ENCODE measurements around the gene DUSP8.

DUSP8 gene

DNA sequence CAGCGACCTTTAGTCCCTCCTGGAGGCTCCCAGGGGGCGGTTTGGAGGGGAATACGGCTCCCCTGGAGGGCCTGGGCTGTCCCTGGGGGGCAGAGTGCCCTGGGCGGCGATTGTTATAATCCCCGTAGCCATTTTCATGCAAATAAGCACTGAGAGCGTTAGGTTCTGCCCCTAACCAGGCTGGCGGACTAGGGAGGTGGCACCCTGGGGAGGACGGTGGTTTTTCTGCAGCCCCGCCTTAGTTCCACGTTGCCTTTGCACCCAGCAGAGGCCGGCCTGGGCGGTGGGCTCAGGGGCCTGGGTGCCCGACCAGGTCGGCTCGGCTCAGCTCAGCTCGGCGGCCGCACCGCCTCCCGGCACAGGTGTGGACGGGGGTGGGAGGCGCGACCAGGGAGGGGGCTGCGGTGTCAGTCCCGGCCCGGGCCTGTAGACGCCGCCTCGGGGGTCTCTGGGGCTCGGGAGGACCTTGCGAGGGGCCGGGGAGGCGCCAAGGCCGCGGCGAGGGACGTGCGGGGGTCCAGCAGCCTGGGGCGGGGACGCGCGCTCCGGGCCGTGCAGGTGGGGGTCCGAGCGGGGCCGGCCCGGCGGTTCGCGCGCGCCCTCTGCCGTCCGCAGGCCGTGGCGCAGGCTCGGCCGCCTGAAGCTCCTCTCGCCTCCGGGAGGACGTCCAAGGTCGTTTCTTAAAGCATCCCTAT lies 2.3 kb upstream of the DUSP8 start:
- Mint-ChIP-seq H3K9me3 (peaks cover 8% of the 10 kb centered on the region), H3K4me1 (no peaks in the 10 kb centered on the region), H3K36me3 (ENCODE audit: low read depth) (no peaks in the 10 kb centered on the region)

DNA sequence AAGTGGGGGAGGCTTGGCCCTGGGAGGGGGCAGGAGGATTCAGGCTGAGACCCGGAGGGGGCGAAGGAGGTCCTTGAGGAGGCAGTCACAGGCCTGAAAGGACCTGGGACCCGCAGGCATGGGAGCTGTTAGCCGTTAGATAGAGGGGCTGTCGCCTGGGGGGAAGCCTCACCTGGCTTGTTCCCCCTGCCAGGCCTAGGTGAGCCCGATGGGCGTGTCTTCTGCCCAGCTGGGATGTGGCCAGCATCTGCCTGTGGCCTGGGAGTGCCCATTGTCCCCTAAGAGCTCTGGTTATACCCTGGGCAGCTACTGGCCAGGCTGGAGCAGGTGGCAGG lies 1.8 kb upstream of the DUSP8 start:
- Mint-ChIP-seq H3K9me3 (peaks cover 7% of the 10 kb centered on the region), H3K27ac (no peak overlapping the region), H3K27me3 (ENCODE audit: low read depth) (peaks cover 66% of the 10 kb centered on the region), H3K4me3 (peak overlapping the region; percentile 39 to 58 (median 56)), H3K4me1 (no peaks in the 10 kb centered on the region), H3K36me3 (ENCODE audit: low read depth) (no peaks in the 10 kb centered on the region)
- TF ChIP-seq, protein P1, sequence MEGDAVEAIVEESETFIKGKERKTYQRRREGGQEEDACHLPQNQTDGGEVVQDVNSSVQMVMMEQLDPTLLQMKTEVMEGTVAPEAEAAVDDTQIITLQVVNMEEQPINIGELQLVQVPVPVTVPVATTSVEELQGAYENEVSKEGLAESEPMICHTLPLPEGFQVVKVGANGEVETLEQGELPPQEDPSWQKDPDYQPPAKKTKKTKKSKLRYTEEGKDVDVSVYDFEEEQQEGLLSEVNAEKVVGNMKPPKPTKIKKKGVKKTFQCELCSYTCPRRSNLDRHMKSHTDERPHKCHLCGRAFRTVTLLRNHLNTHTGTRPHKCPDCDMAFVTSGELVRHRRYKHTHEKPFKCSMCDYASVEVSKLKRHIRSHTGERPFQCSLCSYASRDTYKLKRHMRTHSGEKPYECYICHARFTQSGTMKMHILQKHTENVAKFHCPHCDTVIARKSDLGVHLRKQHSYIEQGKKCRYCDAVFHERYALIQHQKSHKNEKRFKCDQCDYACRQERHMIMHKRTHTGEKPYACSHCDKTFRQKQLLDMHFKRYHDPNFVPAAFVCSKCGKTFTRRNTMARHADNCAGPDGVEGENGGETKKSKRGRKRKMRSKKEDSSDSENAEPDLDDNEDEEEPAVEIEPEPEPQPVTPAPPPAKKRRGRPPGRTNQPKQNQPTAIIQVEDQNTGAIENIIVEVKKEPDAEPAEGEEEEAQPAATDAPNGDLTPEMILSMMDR (IDR thresholded peaks at IDR 0.05; ENCODE audit: unreplicated experiment in 3 of 3), result no peak

More for the DNA sequence above, 2.3 kb upstream of the DUSP8 start:
- Mint-ChIP-seq H3K4me3 (peak overlapping the region; percentile 56 to 63 (median 58)), H3K27ac (no peak overlapping the region), H3K27me3 (ENCODE audit: low read depth) (peaks cover 62% of the 10 kb centered on the region)
- TF ChIP-seq, protein P1 (IDR thresholded peaks at IDR 0.05; ENCODE audit: unreplicated experiment in 3 of 3), result peak; percentile 69 to 92 (median 84)

DNA sequence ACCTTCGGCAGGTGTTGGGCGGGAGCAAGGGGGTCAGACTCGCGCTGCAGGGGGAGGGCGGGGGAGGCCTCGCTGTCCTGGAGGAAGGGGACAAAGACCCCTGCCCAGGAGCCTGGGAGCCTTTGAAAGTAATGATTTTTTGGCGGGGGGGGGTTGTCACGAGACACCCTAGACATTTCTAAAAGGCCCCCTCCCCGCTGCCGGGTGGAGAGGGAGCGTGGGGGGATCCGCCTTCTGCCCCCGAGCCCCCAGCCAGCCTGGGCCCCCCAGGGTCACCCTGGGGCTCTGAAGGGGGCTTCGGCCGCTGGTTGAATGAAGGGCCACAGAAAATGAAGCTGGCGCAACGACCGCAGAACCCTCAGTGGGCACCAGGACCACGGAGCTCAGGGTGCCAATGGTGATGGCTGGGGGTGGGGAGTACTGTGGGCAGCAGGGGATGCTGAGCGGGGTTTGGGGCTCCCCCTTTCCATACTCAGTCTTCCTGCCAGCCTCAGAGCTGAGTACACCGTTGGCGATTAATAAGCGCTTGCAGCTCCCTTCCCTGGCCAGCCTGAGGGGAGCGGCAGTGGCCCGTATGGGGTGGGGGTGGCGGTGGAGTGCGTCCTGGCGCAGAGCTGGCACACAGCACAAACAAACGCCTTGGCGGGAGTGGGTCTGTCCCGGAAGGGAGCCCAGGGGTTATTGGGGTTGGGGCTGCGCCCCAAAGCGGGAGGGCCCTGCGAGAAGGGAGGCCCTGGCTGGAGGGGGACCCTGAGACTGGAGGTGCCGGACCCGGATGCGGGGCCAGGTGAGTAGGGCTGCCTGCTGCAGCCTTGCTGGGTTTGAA lies 1.2 kb upstream of the DUSP8 start:
- Mint-ChIP-seq H3K27ac (no peak overlapping the region), H3K4me3 (peak overlapping the region; percentile 39 to 58 (median 56)), H3K27me3 (ENCODE audit: low read depth) (peaks cover 66% of the 10 kb centered on the region), H3K36me3 (ENCODE audit: low read depth) (no peaks in the 10 kb centered on the region), H3K4me1 (no peaks in the 10 kb centered on the region), H3K9me3 (peaks cover 3% of the 10 kb centered on the region)
- TF ChIP-seq, protein P1 (IDR thresholded peaks at IDR 0.05; ENCODE audit: unreplicated experiment in 3 of 3), result no peak

DNA sequence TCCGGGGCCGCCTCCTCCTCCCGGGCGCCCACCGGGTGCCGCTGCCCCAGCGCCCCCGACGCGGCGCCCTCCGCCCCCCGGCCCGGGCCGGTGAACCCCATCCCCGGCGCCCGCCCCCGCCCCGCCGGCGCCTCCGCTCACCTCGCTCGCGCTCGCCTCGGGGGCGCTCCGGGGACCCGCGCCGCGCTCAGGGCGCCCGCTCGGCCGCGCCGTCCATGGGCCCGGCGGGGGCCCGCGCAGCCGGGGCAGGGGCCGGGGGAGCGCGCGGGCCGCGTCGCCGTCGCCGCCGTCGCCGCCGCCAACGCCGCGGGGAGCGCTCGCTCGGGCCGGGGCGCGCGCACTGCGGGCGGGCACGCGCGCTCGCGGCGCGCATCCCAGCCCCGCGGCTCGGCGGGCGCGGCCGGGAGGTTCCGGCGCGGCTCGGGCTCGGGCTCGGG lies 293 bp downstream of the DUSP8 start:
- Mint-ChIP-seq H3K4me3 (no peak overlapping the region), H3K27me3 (ENCODE audit: low read depth) (peaks cover 66% of the 10 kb centered on the region), H3K36me3 (ENCODE audit: low read depth) (no peaks in the 10 kb centered on the region), H3K9me3 (no peaks in the 10 kb centered on the region), H3K4me1 (no peaks in the 10 kb centered on the region), H3K27ac (no peak overlapping the region)
- TF ChIP-seq, protein P1 (IDR thresholded peaks at IDR 0.05; ENCODE audit: unreplicated experiment in 3 of 3), result no peak

DNA sequence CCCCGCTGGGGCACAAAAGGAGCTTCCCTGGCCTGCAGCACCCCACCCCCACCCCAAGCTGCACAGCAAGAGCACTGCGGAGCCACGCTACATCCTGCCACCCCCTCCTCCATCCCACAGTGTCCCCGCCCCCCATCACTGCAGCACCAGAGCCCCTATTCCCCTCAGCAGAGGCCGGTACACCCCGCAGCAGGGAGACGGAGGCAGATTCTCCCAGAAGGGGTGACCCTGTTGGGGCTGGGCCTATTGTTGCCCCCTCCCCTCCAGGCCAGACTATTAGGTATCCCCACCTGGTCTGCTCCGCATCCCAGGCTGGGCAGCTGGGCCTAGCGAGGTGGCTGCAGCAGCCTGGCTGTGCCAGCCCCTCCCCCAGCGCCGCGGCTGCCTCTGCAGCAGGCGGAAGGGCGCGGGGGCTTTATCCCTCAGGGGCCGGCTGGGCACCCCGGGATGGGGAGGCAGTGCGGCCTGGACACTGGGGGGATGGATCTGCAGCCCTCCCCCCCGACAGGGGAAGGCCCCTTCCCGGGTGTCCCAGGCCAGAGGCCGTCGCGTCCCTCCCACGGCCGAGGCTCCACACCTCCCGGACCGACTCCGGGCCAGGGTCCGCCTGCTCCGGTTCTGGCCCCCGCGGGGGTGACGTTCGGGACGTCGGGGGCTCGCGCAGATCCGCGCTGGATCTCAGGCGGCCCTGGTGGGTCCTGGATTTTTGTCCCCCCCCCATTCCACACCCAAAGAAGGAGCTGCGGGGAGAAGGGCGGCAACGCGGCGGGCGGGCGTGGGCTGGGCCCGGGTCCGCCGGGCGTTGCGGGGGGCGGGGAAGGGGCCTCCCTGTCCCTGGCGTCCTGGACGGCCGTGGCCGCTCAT lies 943 bp downstream of the DUSP8 start:
- Mint-ChIP-seq H3K27me3 (ENCODE audit: low read depth) (peaks cover 63% of the 10 kb centered on the region), H3K4me3 (peak overlapping the region; percentile 47 to 70 (median 70)), H3K9me3 (no peaks in the 10 kb centered on the region), H3K36me3 (ENCODE audit: low read depth) (no peaks in the 10 kb centered on the region), H3K4me1 (no peaks in the 10 kb centered on the region), H3K27ac (no peak overlapping the region)
- TF ChIP-seq, protein P1 (IDR thresholded peaks at IDR 0.05; ENCODE audit: unreplicated experiment in 3 of 3), result no peak
